NCI-H2196 (cell line): ENCODE data around the gene PLRG1.

Experiments used
- DNase-seq: peaks from one replicate; lab custom pipeline; 2025; ENCODE audit not compliant: unreplicated experiment; lab: John Stamatoyannopoulos, UW

Gene PLRG1

GRCh38 chr4:154521607-154522006 lies 28.6 kb downstream of the PLRG1 start:
- no peak for DNase-seq

- DNase-seq = no peak
Measured at GRCh38 chr4:154519214-154519613, 31.0 kb downstream of the PLRG1 start.

DNA sequence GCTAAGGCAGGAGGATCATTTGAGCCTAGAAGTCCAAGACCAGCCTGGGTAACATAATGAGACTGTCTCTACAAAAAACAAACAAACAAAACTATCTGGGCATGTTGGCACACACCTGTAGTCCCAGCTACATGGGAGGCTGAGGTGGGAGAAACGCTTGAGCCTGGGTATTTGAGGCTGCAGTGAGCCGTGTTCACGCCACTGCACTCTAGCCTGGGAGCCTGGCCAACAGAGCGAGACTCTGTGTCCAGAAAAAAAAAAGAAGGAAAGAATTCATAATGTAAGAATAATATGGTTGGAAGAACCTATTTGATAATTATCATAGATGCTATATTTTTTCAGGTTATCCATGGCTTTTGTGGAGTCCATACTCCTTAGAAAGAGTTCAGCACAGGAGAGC lies 32.6 kb downstream of the PLRG1 start:
- no peak for DNase-seq

DNA sequence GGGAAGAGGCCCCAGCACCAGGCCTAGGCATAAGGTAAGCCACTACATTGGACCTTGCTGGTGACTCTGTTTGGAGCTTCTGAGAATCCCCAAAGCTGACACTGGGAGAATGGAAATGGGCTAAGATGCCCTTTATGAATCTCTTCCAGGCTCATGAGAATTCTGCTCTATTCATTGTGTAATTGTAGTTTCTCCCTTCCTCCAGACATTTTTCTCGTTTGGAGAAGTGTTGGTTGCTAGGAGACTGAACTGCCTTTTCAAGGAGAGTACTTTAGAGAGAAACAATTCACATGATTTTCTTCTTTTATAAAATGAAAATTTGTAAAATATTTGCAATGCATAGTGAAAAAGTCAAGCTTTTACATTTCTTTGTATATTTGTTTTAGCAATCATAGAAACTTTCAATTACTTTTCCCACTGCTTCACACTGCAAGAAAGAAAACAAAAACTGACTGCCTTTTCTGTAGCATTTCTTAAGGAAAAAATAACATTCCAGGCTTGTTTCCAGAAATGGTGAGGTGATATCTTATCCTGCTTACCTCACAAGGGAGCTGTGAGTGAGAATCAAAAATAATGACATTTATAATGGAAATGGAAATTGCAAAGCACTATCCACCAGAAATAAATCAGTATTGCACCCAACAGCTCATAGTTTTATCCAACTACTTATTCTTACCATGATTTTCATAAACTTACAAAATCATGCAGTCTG lies 33.7 kb downstream of the PLRG1 start:
- no peak for DNase-seq

GRCh38 chr4:154511981-154512380 lies 38.2 kb downstream of the PLRG1 start:
- DNase-seq = no peak

- no peak for DNase-seq
Measured at GRCh38 chr4:154511548-154511947, 38.7 kb downstream of the PLRG1 start.

DNA sequence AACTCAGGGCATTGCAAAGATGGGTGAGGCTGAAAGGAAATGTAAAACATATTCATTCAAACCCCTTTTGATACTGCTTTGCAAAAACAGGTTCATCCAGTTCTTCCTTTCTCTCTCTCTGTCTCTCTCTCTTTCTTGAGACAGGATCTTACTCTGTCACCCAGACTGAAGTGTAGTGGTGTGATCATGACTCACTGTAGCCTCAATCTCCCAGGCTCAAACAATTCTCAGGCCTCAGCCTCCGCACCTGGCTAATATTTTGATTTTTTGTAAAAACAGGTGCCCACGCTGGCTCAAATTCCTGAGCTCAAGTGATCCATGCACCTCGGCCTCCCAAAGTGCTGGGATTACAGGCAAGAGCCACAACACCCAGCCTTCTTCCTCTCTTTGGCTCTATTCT lies 43.0 kb downstream of the PLRG1 start:
- no peak for DNase-seq

DNA sequence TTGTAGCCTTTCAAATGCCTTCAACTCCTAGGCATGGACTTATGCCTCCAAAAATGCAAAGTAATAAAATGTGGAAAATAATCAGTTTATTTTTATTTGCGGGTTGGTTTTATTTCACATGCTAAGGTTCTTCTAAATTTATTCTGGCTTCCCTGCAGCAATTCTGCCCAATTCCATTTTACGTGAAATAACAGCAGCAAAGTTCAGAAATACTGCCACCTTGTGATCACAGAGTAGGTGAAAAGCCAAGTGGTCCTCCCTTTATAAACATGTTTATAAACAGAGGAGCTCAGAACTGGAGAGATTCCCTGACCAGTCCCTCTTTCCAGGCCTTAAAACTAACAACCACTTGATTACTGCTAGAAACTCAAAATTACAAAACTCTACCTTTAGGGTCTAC lies 43.9 kb downstream of the PLRG1 start:
- no peak for DNase-seq

DNA sequence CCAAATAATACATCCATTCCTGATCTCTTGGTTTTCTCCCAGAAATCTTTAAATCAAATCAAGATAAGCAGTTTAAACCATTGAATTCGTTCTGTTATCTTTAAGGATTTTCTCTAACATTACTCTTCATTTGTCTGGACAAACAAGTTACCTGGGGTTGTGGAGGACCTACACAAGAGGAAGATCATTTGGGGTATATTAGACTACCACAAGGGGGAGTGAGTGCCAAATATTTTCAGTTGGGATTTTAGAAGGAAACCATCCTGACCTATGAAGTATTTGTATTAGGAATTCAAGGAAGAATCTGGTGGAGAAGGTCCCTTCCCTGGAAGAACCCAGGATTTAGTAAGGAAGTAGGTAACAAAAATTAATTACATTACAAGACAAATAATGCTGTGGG lies 46.6 kb downstream of the PLRG1 start:
- peak; percentile 5 for DNase-seq

- no peak for DNase-seq
Measured at GRCh38 chr4:154502111-154502510, 48.1 kb downstream of the PLRG1 start.

DNA sequence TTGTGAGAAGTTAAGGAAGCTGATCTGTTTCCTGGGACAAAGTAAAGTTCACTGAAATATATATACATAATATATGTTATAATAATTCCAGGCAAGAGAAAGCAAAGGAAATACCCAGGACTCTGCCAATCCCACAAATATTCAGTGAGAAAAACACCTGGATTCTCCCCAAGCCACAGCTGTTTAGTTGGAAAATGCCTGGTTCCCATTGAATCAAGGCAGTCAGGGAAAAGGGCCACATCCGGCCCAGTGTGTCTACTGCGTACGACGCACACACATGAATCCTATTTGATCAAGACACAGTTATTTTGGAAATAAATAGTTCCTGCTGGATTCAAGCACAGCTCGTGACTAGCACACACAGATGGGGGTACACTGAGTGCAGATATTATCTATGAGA lies 52.3 kb downstream of the PLRG1 start:
- DNase-seq = no peak

DNA sequence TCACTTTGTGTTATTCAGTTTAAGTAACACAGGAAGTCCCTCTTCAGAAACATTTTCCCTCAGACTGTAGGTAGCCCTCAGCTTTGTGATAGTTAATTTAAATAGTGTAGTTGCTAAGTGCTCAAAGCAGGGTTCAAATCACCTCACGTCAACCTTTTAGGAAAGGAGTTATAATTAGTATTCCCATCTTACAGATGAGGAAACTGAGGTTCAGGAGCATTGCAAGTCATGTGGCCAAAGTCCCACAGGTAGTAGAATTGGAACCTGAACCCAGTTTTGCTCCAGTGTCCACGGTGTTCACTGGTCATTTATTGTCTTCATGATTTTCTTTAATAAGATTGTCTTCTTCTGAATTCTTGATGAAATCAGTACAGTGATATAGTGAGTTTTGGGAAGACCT lies 54.3 kb downstream of the PLRG1 start:
- DNase-seq = no peak

GRCh38 chr4:154492288-154492687 lies 57.9 kb downstream of the PLRG1 start:
- no peak for DNase-seq

- no peak for DNase-seq
Measured at GRCh38 chr4:154491341-154492271, 58.6 kb downstream of the PLRG1 start, which contains the start of gene DCHS2. DCHS2 (minus strand) TSS chr4:154491799; CDS start chr4:154491355, 444 bp downstream.

- DNase-seq = no peak
Measured at GRCh38 chr4:154490583-154491340, 59.4 kb downstream of the PLRG1 start.

DNA sequence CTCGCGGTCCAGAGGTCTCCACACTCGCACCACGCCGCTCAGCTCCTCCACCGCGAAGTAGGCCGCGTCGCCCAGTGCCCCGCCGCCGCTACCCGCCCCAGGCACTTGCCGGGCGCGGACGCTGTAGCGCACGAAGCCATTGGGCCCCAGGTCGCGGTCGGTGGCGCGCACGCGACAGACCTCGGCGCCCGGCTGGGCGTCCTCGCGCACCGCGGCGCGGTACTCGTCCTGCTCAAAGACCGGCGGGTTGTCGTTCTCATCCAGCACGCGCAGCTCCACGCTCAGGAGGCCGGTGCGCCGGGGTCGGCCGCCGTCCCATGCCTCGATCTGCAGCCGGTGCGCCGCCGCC lies 60.0 kb downstream of the PLRG1 start:
- DNase-seq = no peak

DNA sequence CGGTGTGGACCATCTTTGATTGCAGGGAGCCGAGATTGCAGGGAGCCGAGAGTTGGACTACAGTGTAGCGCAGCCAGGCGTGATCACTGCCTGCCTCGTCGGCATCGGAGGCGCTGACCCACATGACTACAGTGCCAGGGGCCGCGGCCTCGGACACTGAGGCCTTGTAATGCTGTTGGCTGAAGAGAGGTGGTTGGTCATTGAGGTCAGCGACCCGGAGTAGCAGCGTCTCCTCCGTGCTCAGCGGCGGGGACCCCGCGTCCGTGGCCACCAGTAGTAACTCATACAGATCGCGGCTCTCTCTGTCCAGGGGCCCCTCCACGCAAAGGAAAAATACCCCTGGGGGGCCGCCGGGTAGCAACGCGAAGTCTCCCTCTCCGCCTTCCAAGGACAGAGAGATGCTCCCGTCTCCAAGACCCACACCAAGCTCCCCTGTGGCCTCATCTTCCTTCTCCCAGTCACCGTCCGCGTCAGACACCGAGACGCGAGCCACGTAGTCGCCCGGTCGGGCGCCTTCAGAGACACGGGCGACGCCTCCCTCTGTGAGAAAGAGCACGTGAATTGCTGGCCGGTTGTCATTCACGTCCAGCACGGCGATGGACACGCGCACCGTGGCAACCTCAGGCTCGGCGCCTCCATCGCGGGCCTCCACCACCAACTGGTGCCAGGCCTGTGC lies 60.5 kb downstream of the PLRG1 start:
- DNase-seq = no peak

DNA sequence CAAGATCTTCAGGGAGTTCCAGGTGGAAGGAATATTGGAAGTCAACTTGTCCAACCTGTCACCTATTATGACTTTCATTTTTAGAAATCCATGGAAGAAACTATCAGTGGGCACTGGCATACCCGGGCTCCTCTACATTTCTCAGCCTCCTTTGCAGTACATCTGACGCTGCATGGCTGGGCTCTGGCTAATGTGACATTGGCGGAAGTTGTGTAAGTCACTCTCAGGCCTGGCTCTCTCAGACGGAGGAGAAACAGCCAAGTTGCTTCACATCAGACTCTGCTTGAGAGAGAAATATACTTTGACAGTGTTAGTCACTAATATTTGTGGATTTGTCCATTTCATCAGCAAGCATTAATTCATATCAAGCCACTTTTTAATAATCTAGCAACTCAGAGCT lies 63.1 kb downstream of the PLRG1 start:
- no peak for DNase-seq

- DNase-seq = no peak
Measured at GRCh38 chr4:154485127-154485773, 65.0 kb downstream of the PLRG1 start.
